NCI-H1105 (cell line): ENCODE data around the gene HIVEP1.
"Not testable (repeated sequence)": the region's sequence is repeated elsewhere in the genome, so short reads cannot be mapped to it uniquely, and the experiment has no call there.

Experiments
- DNase-seq: peaks from one replicate; lab custom pipeline; 2025; lab: John Stamatoyannopoulos, UW

Gene HIVEP1

GRCh38 chr6:12084681-12085080 lies 72.6 kb downstream of the HIVEP1 start:
- no peak for DNase-seq

DNA sequence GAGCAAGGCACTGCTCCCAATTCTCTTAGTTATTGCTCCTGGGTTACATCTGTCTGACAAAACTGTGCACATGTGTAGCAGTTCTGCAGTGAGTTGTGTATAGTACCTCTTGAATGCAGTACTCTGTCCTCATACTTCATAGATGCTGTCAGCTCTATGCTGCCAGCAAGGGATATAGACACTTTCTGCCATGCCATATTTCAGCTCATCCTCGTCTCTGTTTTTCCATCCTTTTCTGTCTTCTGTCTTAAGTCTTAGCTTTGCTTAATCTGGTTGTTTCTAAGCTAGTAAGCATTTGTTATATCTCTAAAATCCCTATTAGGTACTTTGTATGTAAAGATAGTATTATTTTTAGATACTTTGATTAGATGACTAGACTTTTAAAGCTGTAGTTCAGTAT lies 76.4 kb downstream of the HIVEP1 start:
- DNase-seq, result no peak

DNA sequence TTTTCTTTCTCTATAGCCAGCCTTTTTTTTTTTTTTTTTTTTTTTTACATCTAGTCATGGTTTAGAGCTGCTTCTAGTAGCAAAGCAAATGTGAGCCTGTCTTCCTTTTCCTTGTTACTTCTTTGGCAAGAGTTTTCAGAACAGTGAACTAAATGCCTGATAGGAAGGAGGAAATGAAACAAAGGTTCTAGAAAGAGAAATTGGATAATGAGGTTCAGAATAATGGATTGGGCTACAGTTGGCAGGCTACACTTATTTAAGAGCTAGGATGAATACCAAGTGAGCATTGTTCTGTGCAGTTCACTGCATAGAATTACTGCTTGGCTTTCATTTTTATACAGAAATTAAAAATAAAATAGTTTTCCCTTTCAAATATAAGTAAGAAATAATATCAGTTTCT lies 78.6 kb downstream of the HIVEP1 start:
- DNase-seq, result no peak

DNA sequence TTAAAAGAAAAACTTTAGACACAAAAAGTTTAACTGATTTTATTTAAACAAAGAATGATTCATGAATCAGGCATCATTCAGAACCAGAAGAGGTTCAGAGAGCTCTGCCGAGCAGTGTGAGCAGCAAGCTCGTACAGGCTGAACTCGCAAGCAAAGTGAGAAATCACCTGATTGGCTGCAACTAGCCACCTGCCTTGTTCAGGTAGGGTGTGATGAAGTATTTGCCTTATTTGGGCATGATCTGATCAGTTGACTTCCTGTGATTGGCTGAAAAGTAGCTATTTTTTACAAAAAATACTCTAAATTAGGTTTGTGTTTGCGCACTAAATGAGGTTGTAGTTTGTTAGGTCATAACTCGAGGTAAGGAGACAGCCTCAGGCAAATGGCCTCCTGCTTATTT lies 80.7 kb downstream of the HIVEP1 start:
- no peak for DNase-seq

- DNase-seq, result no peak
These were observed 82.6 kb downstream of the HIVEP1 start for GRCh38 chr6:12094689-12095088.

GRCh38 chr6:12096342-12096741 lies 84.2 kb downstream of the HIVEP1 start:
- DNase-seq, result no peak

- no peak for DNase-seq
These were observed 85.7 kb downstream of the HIVEP1 start for GRCh38 chr6:12097791-12098190.

GRCh38 chr6:12099623-12100338 lies 87.7 kb downstream of the HIVEP1 start:
- no peak for DNase-seq

GRCh38 chr6:12101048-12101447 lies 88.9 kb downstream of the HIVEP1 start:
- DNase-seq, result no peak

GRCh38 chr6:12101653-12102312 lies 89.7 kb downstream of the HIVEP1 start:
- no peak for DNase-seq

DNA sequence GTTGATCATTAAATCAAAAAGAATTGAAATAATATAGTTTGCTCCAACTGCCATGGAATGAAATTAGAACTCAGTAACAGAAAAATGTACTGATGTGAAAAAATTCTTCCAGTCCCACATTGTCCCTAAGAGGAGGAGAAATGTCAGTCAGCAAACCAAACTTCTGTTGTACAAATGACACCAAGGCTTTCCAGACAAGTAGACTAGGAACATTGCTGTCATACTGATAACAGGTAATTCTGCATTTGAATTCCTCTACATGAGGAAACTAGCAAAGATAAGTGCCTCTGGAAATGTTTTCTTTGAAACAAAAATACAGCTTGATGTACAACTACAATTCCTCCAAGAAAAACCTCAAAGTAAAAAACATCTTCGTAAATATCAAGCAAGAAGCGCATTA lies 90.2 kb downstream of the HIVEP1 start:
- no peak for DNase-seq

DNA sequence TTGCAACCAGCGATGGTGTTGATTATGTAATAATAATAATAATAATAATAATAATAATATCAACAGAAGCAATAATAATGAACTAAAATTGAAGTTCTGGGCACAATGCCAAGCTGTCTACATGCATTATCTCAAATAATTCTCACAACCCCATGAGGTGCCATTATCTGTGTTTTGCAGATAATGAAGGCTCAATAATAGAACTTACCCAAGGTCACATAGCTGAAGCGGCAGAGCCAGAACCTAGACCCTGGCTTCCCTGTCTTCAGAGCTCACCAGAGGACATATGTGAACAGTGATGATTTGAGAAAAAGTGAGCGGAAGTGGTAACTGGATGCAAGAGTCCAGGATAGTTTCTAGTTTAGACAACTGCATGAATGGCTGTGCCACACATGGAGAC lies 91.0 kb downstream of the HIVEP1 start:
- DNase-seq, result no peak

DNA sequence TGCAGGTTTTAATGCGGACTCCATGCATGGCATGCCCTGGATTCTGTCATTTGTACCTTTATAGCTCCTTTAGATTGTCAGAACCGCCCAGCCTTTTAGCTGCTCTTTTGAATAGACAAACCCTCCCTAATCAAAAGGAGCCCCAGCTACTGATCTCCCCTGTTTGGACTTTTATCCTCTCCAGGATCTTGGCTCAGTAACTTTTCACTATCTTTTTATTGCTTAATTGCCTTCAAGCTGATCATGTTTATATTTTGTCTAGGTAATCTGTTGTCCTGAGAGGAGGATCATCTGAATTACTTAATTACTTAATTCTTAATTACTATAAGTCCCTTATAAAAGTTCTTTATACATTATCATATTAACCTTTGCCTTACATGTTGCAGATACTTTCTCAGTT lies 93.2 kb downstream of the HIVEP1 start:
- no peak for DNase-seq

- DNase-seq, result not testable (repeated sequence)
These were observed 96.3 kb downstream of the HIVEP1 start for GRCh38 chr6:12108376-12108775.

- DNase-seq, result no peak
These were observed 98.6 kb downstream of the HIVEP1 start for GRCh38 chr6:12110523-12111362.

- no peak for DNase-seq
These were observed 99.2 kb downstream of the HIVEP1 start for GRCh38 chr6:12111363-12111670.

GRCh38 chr6:12112540-12113189 lies 100.6 kb downstream of the HIVEP1 start:
- DNase-seq, result no peak

DNA sequence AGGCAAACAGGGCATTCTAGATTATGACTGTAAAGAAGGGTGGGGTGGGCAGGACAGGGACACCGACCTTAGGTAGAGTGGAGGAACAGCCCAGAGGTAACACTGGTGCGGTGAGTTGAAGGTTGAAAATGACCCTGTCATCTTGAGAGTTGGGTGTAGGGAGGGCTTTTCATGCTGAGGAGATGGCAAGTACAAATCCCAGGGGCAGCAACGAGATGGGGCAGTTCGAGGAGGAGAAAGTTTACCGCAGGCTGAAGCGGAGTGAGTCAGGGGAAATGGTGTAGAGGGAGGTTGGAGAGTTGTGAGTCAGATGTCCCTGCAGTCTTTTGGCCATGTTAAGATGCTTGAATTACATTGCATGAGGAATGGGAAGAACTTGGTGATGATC lies 101.1 kb downstream of the HIVEP1 start:
- no peak for DNase-seq

GRCh38 chr6:12114055-12114503 lies 102.0 kb downstream of the HIVEP1 start:
- no peak for DNase-seq

- DNase-seq, result no peak
These were observed 102.9 kb downstream of the HIVEP1 start for GRCh38 chr6:12115001-12115400.

- no peak for DNase-seq
These were observed 103.4 kb downstream of the HIVEP1 start for GRCh38 chr6:12115492-12115891.

DNA sequence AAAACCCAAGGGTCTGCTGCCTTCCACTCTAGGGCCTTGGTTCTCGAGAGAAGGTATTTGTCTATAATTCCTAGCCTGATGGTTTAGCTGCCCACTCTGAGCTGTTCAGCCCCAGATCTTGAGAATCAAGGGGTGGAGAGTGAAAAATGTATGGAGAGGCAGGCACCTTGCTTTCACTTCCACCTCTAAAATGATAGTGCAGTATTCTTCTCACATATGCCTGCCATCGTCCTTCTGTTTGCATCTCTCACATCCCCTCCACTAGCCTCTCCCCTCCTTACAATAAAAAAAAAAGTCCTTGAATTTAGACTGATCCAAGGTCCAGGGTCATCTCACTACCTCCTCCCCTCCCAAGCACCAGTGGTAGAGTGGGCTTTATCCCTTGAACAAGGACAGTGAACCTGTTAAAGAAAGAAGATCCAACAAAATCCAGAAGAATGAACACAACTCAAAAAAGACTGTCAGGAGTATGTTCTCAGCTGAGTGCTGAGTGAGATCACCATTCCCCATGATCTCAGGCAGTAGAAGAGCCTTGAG lies 104.2 kb downstream of the HIVEP1 start:
- no peak for DNase-seq
